IPS DF 6.9 (cell line): ENCODE data around the gene SDCBP2.

Experiments used
- DNase-seq: peaks from one replicate; pipeline ENCODE4 v3.0.0-alpha.2; 2013; ENCODE audit warnings: low read depth, low spot score
- H3K27ac ChIP-seq: one replicate; pipeline ENCODE4 v1.5.1; 2013; ENCODE audit warnings: low read length, control low read depth
- H3K27me3 ChIP-seq: 2 replicates; pipeline ENCODE4 v1.6.1; 2013; ENCODE audit warnings: mild to moderate bottlenecking, low read length; ENCODE audit not compliant: control insufficient read depth, insufficient read depth
- H3K36me3 ChIP-seq: 2 replicates; pipeline ENCODE4 v1.6.1; 2013; ENCODE audit warnings: low read length; ENCODE audit not compliant: control insufficient read depth, insufficient read depth
- H3K4me1 ChIP-seq: 2 replicates; pipeline ENCODE4 v1.6.1; 2013; ENCODE audit warnings: low read length; ENCODE audit not compliant: control insufficient read depth, insufficient read depth
- H3K4me3 ChIP-seq: 2 replicates; pipeline ENCODE4 v1.5.1; 2013; ENCODE audit warnings: mild to moderate bottlenecking, low read length
- H3K9me3 ChIP-seq: 2 replicates; pipeline ENCODE4 v1.6.1; 2013; ENCODE audit warnings: low read length, inconsistent platforms; ENCODE audit not compliant: control insufficient read depth, insufficient read depth
- WGBS: extraction: QIAGEN DNeasy Blood & Tissue Kit; methylation state at CpG from one replicate; pipeline ENCODE4 v1.1.7; 2013; ENCODE audit warnings: mixed read lengths, missing lambda C conversion rate; ENCODE audit not compliant: insufficient read length, insufficient coverage; 5-methylcytosine and 5-hydroxymethylcytosine counted together

SDCBP2 gene

DNA sequence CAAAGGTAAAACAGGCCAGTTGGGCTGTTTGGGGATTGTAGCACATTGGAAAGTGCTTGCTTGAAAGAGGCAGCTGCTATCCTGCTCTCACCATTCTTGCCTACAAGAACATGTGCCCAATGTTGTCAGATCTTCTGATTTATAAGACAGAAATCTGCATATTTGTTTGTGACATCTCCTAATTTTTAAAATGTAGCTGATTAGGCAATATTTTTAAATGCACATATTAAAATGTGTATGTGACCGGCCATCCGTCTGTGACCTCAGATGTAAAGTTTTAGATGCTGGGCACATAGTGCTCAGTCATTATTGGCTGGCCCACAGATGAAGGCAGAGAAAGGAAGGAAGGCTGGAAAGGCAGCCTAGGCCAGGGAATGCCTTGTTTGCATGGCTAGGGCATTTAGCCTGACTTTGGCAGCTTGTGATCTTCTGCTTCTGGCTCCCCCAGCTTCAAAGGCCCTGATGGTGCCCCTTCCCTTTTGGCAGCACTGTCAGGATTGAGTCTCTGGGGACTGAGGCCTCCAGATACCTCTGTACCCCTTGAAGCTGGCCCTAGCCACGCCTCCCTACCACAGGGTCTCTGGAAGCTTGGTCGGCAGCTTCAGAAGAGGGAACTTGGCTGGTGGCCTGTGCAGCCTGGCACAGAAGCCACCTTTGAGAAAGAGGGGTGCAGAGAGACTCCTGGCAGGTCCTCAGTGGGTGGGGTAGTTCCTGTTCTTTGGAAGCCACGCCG, 56.4 kb downstream of the SDCBP2 start:
- Histone ChIP-seq H3K4me1 (no peaks in the 10 kb centered on the region), H3K9me3 (no peaks in the 10 kb centered on the region), H3K4me3 (no peak overlapping the region), H3K27me3 (no peaks in the 10 kb centered on the region), H3K27ac (no peak overlapping the region), H3K36me3 (no peaks in the 10 kb centered on the region)
- no peak for DNase-seq
- no CpG with 5 or more reads among the region's 6 CpGs for WGBS

DNA sequence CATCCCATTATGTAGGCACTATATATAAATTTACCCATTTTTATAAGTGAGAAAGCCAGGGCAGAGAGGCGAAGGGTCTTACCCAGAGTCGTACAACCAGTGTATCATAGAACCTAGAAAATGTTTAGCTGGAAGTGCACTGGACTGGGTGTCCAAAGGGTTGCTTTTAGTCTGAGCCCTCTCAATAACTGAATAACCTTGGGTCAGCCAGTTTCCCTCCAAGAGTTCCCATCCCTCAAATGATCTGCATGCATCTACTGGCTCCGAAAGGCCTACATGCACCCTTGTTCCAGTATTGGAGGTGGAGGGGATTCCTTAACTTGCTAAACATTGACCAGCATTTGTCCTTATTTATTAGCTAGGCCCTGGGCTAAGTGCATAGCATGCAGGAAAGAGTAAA, 59.1 kb downstream of the SDCBP2 start:
- H3K4me3 ChIP-seq: no peak overlapping the region
- peaks cover 2% of the 10 kb centered on the region; the same call in 1 of the 2 replicates for H3K4me1 ChIP-seq
- no peak for DNase-seq
- no CpG with 5 or more reads among the region's 3 CpGs for WGBS
- H3K27ac ChIP-seq: no peak overlapping the region
- no peaks in the 10 kb centered on the region for H3K36me3 ChIP-seq
- no peaks in the 10 kb centered on the region for H3K9me3 ChIP-seq
- H3K27me3 ChIP-seq: no peaks in the 10 kb centered on the region

DNA sequence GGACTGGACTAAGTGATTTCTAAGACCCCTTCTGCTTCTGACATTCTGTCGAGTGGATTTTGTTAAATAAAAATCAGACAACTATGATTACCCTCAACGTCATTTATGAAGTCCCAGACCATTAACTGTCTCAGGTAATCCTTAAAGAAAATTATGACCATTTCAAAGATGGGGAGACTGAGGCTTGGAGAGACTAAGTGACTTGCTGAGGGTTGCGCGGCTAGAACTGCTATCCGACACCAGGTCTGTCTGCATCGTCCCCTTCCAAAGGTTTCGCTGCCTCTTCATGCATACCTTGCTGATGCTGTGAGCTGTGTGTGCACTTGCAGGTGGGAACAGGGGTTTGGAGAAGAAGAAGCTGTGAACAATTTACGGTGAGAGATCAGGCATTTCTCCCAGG, 59.7 kb downstream of the SDCBP2 start:
- no peak overlapping the region for H3K27ac ChIP-seq
- H3K4me3 ChIP-seq: no peak overlapping the region
- peaks cover 2% of the 10 kb centered on the region; the same call in 1 of the 2 replicates for H3K4me1 ChIP-seq
- WGBS: no CpG with 5 or more reads among the region's 8 CpGs
- DNase-seq: no peak
- H3K9me3 ChIP-seq: no peaks in the 10 kb centered on the region
- no peaks in the 10 kb centered on the region for H3K36me3 ChIP-seq
- no peaks in the 10 kb centered on the region for H3K27me3 ChIP-seq

DNA sequence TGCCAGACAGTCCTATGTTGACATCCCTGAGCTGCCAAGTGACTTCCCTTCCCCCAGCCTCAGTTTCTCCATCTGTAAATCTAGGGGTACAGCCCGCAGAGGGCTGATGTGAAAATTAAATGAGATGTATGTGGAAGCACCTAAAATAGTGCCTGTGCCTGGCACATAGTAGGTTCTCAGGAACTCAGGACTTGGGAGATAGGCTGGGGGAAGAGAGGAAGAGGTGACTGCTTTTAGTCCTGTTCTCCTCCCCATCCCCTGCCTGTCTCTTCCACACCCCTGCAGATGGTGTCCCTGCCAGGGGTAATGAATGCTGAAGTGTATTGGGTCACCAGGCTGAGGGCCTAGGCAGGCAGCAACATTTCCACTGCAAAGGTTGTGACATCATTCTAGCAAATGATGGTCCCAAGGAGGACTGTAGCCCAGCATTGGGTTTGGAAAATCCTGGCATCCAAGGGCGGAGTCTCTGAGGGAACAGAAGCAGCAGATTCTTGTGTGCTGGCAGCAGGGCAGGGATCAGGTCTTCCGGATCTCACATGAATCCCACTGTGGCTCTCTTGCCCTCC, 61.0 kb downstream of the SDCBP2 start:
- DNase-seq: no peak
- no peak overlapping the region for H3K4me3 ChIP-seq
- WGBS: no CpG with 5 or more reads among the region's 3 CpGs
- no peaks in the 10 kb centered on the region for H3K27me3 ChIP-seq
- no peaks in the 10 kb centered on the region for H3K36me3 ChIP-seq
- H3K4me1 ChIP-seq: peaks cover 2% of the 10 kb centered on the region; the same call in 1 of the 2 replicates
- no peaks in the 10 kb centered on the region for H3K9me3 ChIP-seq
- no peak overlapping the region for H3K27ac ChIP-seq

DNA sequence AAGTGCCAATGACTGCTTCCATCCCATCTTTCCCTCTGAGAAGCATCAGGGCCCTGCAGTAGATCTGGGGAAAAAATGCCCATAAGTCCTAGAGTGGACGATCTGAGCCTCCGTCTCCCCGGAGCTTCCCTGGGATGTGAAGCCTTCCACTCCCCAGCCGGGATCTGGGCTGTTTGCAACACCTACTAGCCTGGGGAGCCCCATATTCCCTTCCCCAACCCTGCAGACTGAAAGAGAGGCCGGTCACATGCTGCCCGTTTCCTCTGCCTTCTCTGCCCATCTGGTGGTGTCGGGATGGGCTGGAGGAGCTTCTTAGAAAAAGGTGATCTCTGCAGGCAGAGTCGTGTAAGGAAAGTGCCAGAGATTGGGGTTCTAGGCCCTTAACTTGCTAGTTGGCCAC, 61.8 kb downstream of the SDCBP2 start:
- no peaks in the 10 kb centered on the region for H3K36me3 ChIP-seq
- no CpG with 5 or more reads among the region's 8 CpGs for WGBS
- H3K9me3 ChIP-seq: no peaks in the 10 kb centered on the region
- no peak overlapping the region for H3K27ac ChIP-seq
- H3K27me3 ChIP-seq: no peaks in the 10 kb centered on the region
- H3K4me3 ChIP-seq: peak overlapping the region; percentile 59; the same call in 1 of the 2 replicates
- peaks cover 2% of the 10 kb centered on the region; the same call in 1 of the 2 replicates for H3K4me1 ChIP-seq
- DNase-seq: no peak

DNA sequence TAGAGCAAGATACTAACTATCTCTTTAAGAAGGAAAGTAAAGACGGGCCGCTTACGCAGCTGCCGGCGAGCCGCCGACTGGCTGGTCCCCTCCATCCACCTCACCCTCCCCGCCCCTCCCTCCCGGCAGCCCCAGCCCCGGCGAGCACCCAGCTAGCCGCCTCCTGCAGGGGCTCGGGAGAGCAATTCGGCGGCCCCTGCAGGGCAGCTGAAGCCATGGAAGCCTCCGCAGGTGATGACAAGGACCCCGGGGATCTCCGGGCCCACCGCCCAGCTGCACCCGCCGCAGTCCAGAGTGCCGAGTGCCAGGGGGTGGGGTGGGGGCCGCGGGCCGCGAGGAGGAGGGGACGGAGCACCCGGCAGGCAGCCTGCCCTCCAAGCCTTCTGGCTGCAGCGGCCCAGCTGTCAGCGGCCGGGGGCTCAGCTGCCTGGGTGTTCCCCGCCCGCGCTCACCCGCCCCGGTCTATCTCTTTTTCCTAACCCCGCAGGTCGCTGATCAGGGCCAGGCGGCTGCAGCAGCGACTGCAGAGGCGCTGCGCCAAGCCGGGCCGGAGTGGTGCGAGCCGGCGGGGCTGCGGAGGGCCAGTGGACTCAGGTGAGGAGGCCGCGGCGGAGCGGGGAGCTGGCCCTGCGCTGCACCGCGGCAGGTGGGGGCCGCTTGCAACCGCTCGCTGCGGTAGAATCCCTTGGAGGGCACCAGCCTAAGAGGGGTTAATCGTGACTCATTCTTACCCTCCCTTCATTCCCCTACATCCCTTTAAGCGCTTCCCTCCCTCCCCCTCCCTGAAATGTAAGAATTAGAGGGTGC, 62.6 kb downstream of the SDCBP2 start, which contains the start of gene SNPH:
Gene SNPH, plus strand, starts transcription at position 128 of the 807 bp plus-strand sequence. CDS start 29,946 bp downstream, outside the sequence.
- Histone ChIP-seq H3K36me3 (no peaks in the 10 kb centered on the region), H3K9me3 (no peaks in the 10 kb centered on the region), H3K27ac (no peak within 1 kb of the TSS), H3K4me3 (peak within 1 kb of the TSS; percentile 59; the same call in 1 of the 2 replicates), H3K4me1 (peaks cover 2% of the 10 kb centered on the region; the same call in 1 of the 2 replicates), H3K27me3 (no peaks in the 10 kb centered on the region)
- WGBS: no CpG with 5 or more reads among the region's 61 CpGs
- DNase-seq: no peak

DNA sequence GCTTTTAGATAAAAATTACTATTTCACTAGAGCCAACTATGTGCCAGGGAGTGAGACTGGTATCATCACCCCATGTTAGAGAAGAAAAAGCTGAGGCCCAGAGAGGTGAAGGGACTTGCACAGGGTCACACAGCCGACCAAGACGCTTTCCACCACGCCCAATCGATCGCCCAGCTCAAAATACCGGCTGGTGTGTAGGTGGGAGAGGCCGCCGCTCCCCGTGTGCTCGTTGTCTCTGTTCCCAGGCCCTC, 63.1 kb downstream of the SDCBP2 start:
- Histone ChIP-seq H3K36me3 (no peaks in the 10 kb centered on the region), H3K4me1 (peaks cover 2% of the 10 kb centered on the region; the same call in 1 of the 2 replicates), H3K9me3 (no peaks in the 10 kb centered on the region), H3K4me3 (peak overlapping the region; percentile 59; the same call in 1 of the 2 replicates), H3K27ac (no peak overlapping the region), H3K27me3 (no peaks in the 10 kb centered on the region)
- no CpG with 5 or more reads among the region's 10 CpGs for WGBS
- DNase-seq: no peak

DNA sequence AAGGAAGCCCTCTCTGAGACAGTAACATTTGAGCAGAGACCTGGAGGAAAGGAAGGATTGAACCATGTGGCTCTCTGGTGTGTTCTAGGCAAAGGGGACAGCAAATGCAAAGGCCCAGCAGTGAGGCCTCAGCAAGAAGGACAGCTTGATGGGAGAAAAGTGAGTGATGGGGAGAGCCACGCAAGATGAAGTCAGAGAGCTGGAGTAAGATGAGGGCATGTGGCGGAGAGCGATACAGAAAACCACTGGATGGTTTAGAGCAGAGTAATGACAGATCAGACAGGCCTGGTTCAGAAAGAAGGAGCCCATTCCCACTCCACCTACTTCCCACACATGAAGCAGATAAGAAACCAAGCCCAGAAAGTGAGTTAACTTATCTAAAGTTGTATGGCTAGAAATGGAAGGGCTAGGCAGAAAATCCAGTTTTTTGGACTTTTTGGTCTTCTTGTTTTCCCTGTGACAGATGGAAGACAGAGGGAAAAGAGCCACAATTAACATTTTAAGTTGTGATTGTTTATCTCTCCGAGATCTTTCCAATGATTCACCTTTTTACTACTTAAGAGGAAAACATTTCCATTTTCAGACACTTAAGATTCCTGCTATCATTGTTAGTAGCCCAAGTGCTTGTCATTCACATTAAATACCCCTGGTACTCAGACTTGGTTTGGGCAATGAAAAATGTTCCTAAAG, 63.6 kb downstream of the SDCBP2 start:
- peak overlapping the region; percentile 59; the same call in 1 of the 2 replicates for H3K4me3 ChIP-seq
- H3K27me3 ChIP-seq: no peaks in the 10 kb centered on the region
- WGBS: no CpG with 5 or more reads among the region's 4 CpGs
- H3K36me3 ChIP-seq: no peaks in the 10 kb centered on the region
- no peak for DNase-seq
- peaks cover 2% of the 10 kb centered on the region; the same call in 1 of the 2 replicates for H3K4me1 ChIP-seq
- no peaks in the 10 kb centered on the region for H3K9me3 ChIP-seq
- H3K27ac ChIP-seq: no peak overlapping the region

DNA sequence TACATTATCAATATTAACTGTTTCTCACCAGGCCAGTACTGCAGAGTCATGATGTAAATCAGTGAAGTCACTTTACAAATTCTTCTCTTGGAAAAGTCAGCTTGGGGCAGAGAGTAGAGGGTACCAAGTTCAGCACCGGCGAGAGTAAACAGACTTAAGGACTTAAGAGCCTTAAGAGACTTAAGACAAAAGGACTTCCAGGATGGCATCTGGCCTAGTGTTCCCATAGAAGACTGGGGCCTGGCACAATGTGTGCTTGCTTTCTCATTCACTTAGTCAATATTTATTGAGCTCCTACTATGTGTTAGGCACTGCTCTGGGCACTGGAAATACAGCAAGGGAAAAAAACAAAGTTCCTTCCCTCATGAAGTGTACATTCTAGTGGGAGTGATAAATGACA, 64.2 kb downstream of the SDCBP2 start:
- Histone ChIP-seq H3K27ac (no peak overlapping the region), H3K4me1 (peaks cover 2% of the 10 kb centered on the region; the same call in 1 of the 2 replicates), H3K36me3 (no peaks in the 10 kb centered on the region), H3K9me3 (no peaks in the 10 kb centered on the region), H3K4me3 (no peak overlapping the region), H3K27me3 (no peaks in the 10 kb centered on the region)
- no peak for DNase-seq
- no CpG with 5 or more reads among the region's 2 CpGs for WGBS

DNA sequence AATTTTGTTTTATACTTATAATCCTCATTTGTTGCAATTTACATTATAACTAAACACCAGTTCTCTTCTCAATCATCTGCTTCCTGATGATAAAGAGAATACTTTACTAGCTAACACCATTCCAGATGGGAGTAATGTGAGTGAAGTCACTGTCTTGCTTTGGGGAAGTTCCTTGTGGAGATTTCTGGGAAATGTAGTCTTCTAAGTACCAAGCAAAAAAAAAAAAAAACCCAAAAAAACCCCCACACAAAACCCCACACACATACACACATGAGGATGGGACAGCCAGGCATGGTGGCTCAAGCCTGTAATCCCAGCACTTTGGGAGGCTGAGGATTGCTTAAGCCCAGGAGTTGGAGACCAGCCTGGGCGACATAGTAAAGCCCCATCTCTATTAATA, 65.1 kb downstream of the SDCBP2 start:
- Histone ChIP-seq H3K27me3 (no peaks in the 10 kb centered on the region), H3K9me3 (no peaks in the 10 kb centered on the region), H3K4me1 (peaks cover 2% of the 10 kb centered on the region; the same call in 1 of the 2 replicates), H3K4me3 (no peak overlapping the region), H3K27ac (no peak overlapping the region), H3K36me3 (no peaks in the 10 kb centered on the region)
- no CpG with 5 or more reads among the region's 1 CpG for WGBS
- DNase-seq: no peak
